DND-41 (cell line): ENCODE data around the gene MX2.

ENCODE experiments used
- CTCF ChIP-seq: IDR thresholded peaks from 2 replicates; pipeline ENCODE4 v1.5.1; 2012; ENCODE audit warnings: borderline replicate concordance, low read length, moderate library complexity, mild to moderate bottlenecking; ENCODE audit not compliant: poor library complexity, severe bottlenecking; ENCODE audit errors: extremely low read depth
- EZH2 ChIP-seq: IDR thresholded peaks from 3 replicates; pipeline ENCODE4 v1.6.1; 2012; ENCODE audit warnings: borderline replicate concordance, low read depth, mild to moderate bottlenecking, moderate library complexity, low read length, inconsistent platforms; ENCODE audit not compliant: severe bottlenecking

GRCh38 chr21:41403966-41404365 lies 42.1 kb downstream of the MX2 start:
- TF ChIP-seq CTCF (no peak), EZH2 (no peak)
